ENCODE measurements around the gene PRG3. TPM values are rescaled to one million over a fixed set of nuclear protein-coding genes. Genes with fewer than 3 reads are reported as not detected.
"Not testable (repeated sequence)": the region's sequence is repeated elsewhere in the genome, so short reads cannot be mapped to it uniquely, and the experiment has no call there.

PRG3 gene
- polyA plus RNA-seq, 3 donors = 0.23 to 1.0 (median 0.59) TPM

- DNase-seq (ENCODE audit: extremely low read depth in 1 of 11, low read depth in 9 of 11, low spot score in 4 of 11) = no peak
Measured at GRCh38 chr11:57348636-57349313, 32.2 kb downstream of the PRG3 start.

- DNase-seq (ENCODE audit: extremely low read depth in 1 of 11, low read depth in 9 of 11, low spot score in 4 of 11) = no peak
Measured at GRCh38 chr11:57348052-57348451, 32.9 kb downstream of the PRG3 start.

GRCh38 chr11:57347336-57347735 lies 33.6 kb downstream of the PRG3 start:
- no peak for DNase-seq (ENCODE audit: extremely low read depth in 1 of 11, low read depth in 9 of 11, low spot score in 4 of 11)

DNA sequence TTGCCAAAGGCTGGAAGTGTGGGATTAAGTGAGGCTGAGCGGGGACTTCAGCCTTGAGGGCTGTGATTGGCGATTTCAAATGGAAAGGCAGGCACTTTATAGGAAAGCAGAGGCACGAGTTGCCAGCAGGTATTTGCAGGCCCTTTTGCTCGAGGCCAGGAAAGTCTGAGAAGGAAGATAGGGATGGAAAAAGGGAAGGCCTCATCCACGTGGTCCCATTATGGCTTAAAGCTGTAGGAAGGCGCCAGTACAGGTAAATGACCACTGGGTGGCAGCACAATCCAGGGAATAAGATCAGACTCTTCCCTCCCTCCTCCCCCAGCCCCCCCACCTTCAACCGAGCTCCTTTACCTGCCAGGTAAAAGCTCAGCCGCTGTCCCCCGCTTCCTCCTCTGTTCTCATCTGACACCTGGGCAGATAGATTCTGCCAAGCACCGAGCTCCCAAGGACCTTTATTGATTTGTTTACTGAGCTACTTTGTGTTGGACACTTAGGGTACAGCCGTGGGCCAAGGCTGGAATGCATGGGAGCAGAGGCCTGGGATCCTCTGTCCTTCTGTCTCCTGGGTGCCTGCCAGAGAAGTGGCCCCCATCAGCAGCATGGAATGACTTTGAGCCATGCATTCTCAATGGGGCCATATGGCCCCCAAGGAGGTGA lies 35.3 kb downstream of the PRG3 start:
- DNase-seq (ENCODE audit: extremely low read depth in 1 of 11, low read depth in 9 of 11, low spot score in 4 of 11) = peak in 2 of 11 donors; percentile 51 to 60

DNA sequence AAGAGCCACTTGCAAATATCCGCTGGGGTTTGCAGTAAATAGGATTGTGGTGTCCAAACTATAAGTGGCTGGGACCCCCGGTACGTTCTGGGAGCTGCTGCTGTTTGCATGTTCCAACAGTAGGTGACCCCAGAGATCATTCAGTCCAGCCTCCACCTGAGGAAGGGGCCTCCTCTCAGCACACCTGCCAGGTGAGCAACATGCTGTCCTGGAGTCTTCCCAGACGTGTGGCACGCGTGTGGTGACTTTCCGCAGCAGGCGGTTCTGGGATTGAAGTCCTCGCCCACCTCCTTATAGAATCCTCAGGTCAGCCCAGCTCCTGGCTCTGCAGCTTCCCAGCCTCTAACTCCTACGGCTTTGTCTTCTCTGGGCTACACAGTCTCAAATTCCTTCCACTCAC lies 36.1 kb downstream of the PRG3 start:
- no peak for DNase-seq (ENCODE audit: extremely low read depth in 1 of 11, low read depth in 9 of 11, low spot score in 4 of 11)

GRCh38 chr11:57343825-57344224 lies 37.1 kb downstream of the PRG3 start:
- DNase-seq (ENCODE audit: extremely low read depth in 1 of 11, low read depth in 9 of 11, low spot score in 4 of 11) = no peak

GRCh38 chr11:57342702-57343101 lies 38.2 kb downstream of the PRG3 start:
- DNase-seq (ENCODE audit: extremely low read depth in 1 of 11, low read depth in 9 of 11, low spot score in 4 of 11) = no peak

DNA sequence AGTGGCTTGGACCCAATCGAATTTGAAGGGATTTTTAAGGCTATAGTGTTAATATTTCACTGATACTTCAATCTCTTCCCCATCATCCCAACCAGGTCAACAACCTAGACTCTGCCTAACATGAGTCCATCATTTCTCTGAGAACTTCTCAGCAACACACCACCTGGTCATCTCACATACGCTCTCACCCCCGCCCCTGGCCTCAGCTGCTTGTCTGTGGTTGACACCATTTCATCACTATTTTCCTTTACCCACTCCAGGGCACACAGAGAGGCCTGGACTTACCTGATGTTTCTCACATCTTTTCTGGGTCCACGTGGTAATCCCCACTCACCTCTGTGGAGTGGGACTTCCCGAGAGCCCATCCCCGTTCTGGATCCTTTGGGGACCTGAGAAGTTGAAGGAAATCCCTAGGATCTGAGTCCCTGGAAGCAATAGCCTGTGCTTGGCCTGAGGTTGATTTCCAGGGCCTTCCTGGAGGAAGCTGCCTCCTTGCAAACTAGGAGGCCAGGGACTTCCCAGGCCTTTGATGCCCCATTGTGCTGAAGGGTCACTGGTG lies 39.6 kb downstream of the PRG3 start:
- no peak for DNase-seq (ENCODE audit: extremely low read depth in 1 of 11, low read depth in 9 of 11, low spot score in 4 of 11)

DNA sequence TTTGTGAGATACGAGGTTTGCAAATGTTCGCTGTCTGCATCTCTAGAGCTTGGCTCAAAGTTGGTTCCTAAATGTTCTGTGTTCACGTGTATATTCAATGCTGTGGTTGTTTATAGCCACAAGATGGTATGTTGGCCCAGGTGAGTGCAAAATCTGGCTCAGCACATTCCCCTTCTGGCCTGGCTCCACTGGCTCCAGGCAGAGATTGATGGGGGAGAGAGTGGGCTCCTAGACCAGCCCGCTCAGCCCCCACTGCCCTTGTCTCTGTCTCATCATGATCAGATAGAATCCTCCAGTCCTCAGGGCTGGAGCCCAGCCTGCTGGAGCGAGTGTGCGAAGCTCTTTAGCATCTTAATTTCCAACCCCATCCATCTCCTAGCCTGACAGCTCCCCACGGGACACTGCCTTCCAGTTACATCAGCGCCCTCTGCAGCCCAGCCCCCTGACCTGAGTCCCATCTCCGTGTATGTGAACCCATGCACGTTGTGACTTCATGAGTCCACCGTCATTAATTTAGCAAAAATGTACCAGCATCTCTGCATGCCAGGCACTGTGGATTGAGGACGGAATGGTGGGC lies 40.8 kb downstream of the PRG3 start:
- peak in 6 of 11 donors; percentile 61 to 71 (median 67) for DNase-seq (ENCODE audit: extremely low read depth in 1 of 11, low read depth in 9 of 11, low spot score in 4 of 11)

DNA sequence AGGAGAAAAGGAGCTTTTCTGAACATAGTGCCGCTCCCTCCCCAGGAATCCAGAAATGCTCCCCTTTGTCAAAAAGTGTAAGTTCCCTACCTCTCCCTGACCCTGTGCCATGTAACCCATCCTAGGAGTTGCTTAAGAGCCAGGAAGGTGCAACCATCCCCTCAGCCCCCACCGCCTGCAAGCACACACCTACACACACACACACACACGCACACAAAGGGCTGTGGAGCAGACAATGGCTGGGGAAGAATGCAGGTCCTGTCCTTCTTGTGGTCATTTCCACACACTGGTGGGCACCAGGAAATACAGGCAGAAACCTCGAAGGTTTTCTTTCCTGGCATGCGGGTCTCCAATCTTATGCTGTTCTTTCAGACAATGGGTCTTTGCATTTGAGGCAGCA lies 41.6 kb downstream of the PRG3 start:
- no peak for DNase-seq (ENCODE audit: extremely low read depth in 1 of 11, low read depth in 9 of 11, low spot score in 4 of 11)

DNA sequence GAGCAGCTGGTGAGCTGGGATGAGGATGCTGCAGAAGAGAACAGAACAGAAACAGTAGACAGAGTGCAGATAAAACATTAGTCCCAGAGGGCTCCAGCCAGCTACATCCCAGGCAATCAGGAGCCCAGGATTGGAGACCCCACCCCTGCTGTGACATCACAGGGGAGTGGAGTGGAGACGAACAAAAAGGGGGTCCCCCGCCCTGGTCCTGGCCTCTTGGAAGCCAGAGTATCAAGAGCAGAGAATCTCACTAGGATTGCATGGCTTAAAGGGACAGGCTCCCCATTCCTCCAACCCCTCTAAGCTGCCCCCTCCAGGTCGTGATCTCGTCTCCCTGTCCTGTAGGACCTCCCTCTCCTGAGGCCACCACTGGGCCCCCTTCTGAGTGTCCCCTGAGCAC lies 42.8 kb downstream of the PRG3 start, which contains the start of gene P2RX3:
P2RX3 (plus strand) TSS at position 211 of the 400 bp plus-strand sequence. CDS start 199 bp downstream, outside the sequence.
- DNase-seq (ENCODE audit: extremely low read depth in 1 of 11, low read depth in 9 of 11, low spot score in 4 of 11) = no peak

DNA sequence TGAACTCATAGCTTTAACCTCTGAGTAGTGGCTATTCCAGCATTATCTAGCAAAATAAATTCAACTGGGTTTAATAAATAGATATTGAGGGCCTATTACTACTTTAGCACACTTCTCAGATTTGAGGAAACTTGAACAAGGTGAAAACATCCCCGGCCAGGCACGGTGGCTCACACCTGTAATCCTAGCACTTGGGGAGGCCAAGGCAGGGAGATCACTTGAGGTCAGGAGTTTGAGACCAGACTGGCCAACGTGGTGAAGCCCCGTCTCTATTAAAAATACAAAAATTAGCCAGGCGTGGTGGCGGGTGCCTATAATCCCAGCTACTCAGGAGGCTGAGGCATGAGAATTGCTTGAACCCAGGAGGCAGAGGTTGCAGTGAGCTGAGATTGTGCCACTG lies 44.1 kb downstream of the PRG3 start:
- DNase-seq (ENCODE audit: extremely low read depth in 1 of 11, low read depth in 9 of 11, low spot score in 4 of 11) = not testable (repeated sequence)

GRCh38 chr11:57336111-57336666 lies 44.8 kb downstream of the PRG3 start:
- no peak for DNase-seq (ENCODE audit: extremely low read depth in 1 of 11, low read depth in 9 of 11, low spot score in 4 of 11)

- DNase-seq (ENCODE audit: extremely low read depth in 1 of 11, low read depth in 9 of 11, low spot score in 4 of 11) = peak in 7 of 11 donors; percentile 72 to 87 (median 82)
Measured at GRCh38 chr11:57335343-57336110, 45.4 kb downstream of the PRG3 start, which contains the start of gene SSRP1. TSS of gene SSRP1 (minus strand) at chr11:57335892. CDS start at chr11:57335121, 771 bp downstream.

DNA sequence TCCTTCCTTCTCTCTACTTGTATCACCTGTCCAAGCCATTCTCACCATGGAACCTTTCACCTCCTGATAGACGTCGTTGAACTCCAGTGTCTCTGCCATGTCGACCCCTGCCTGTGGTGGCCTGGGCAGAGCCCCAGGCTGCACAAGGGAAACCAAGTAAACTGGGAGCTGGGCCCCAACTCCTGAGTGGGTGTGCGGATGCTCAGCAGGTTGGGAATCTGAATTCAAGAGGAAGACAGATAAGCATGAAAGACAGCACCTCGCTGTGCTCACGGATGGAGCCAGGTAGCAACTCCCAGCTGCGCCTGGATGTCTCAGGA lies 46.0 kb downstream of the PRG3 start:
- no peak for DNase-seq (ENCODE audit: extremely low read depth in 1 of 11, low read depth in 9 of 11, low spot score in 4 of 11)

GRCh38 chr11:57332694-57333440 lies 48.1 kb downstream of the PRG3 start:
- no peak for DNase-seq (ENCODE audit: extremely low read depth in 1 of 11, low read depth in 9 of 11, low spot score in 4 of 11)

DNA sequence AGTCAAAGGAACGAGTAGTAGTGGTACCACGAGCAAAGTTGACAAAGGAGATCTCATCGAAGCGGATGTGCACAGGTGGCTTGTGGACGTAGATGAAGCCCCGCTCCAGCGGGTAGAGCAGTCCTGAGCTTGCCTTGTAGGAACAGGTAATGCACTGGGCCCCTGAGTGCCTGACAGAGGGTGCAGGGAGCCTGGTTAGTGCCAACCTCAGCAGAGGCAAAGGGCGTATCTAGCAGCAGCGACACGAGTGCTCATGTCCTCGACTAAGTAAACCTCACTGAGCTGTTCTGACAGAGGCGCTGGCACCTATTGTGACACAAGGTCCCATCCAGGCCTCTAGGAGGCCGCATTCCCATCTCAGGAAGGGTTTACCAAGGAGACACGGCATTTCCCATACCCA lies 49.2 kb downstream of the PRG3 start:
- DNase-seq (ENCODE audit: extremely low read depth in 1 of 11, low read depth in 9 of 11, low spot score in 4 of 11) = no peak

GRCh38 chr11:57330029-57330428 lies 50.9 kb downstream of the PRG3 start:
- DNase-seq (ENCODE audit: extremely low read depth in 1 of 11, low read depth in 9 of 11, low spot score in 4 of 11) = no peak
